ENCODE measurements around the gene GGNBP2.

GGNBP2 gene

GRCh38 chr17:36550491-36551417 lies 6.0 kb downstream of the GGNBP2 start:
- H3K27ac Mint-ChIP-seq: no peak overlapping the region
- H3K36me3 Mint-ChIP-seq (ENCODE audit: low read depth): peaks cover 55% of the 10 kb centered on the region
- no peaks in the 10 kb centered on the region for H3K27me3 Mint-ChIP-seq
- intact Hi-C loops (cut with micrococcal nuclease): no loop called here
- H3K9me3 Mint-ChIP-seq: no peaks in the 10 kb centered on the region
- H3K4me3 Mint-ChIP-seq: no peak overlapping the region
- peaks cover 29% of the 10 kb centered on the region for H3K4me1 Mint-ChIP-seq (ENCODE audit: low read depth)

GRCh38 chr17:36553459-36553858 lies 8.7 kb downstream of the GGNBP2 start:
- intact Hi-C loops (cut with micrococcal nuclease): no loop called here
- H3K27ac Mint-ChIP-seq: no peak overlapping the region
- H3K9me3 Mint-ChIP-seq: no peaks in the 10 kb centered on the region
- H3K36me3 Mint-ChIP-seq (ENCODE audit: low read depth): peaks cover 66% of the 10 kb centered on the region
- peaks cover 19% of the 10 kb centered on the region for H3K4me1 Mint-ChIP-seq (ENCODE audit: low read depth)
- H3K4me3 Mint-ChIP-seq: no peak overlapping the region
- H3K27me3 Mint-ChIP-seq: no peaks in the 10 kb centered on the region

GRCh38 chr17:36566081-36566480 lies 21.4 kb downstream of the GGNBP2 start:
- H3K36me3 Mint-ChIP-seq (ENCODE audit: low read depth): peaks cover 97% of the 10 kb centered on the region
- intact Hi-C loops (cut with micrococcal nuclease): no loop called here
- peaks cover 4% of the 10 kb centered on the region for H3K4me1 Mint-ChIP-seq (ENCODE audit: low read depth)
- H3K27ac Mint-ChIP-seq: no peak overlapping the region
- no peaks in the 10 kb centered on the region for H3K27me3 Mint-ChIP-seq
- no peak overlapping the region for H3K4me3 Mint-ChIP-seq
- no peaks in the 10 kb centered on the region for H3K9me3 Mint-ChIP-seq

GRCh38 chr17:36575028-36575427 lies 30.3 kb downstream of the GGNBP2 start:
- H3K27ac Mint-ChIP-seq: no peak overlapping the region
- no peaks in the 10 kb centered on the region for H3K4me1 Mint-ChIP-seq (ENCODE audit: low read depth)
- intact Hi-C loops (cut with micrococcal nuclease): no loop called here
- no peaks in the 10 kb centered on the region for H3K9me3 Mint-ChIP-seq
- H3K27me3 Mint-ChIP-seq: no peaks in the 10 kb centered on the region
- peaks cover 93% of the 10 kb centered on the region for H3K36me3 Mint-ChIP-seq (ENCODE audit: low read depth)
- H3K4me3 Mint-ChIP-seq: no peak overlapping the region

GRCh38 chr17:36576793-36577192 lies 32.1 kb downstream of the GGNBP2 start:
- Mint-ChIP-seq H3K4me1 (ENCODE audit: low read depth) (no peaks in the 10 kb centered on the region), H3K27me3 (no peaks in the 10 kb centered on the region), H3K9me3 (no peaks in the 10 kb centered on the region), H3K36me3 (ENCODE audit: low read depth) (peaks cover 93% of the 10 kb centered on the region), H3K4me3 (no peak overlapping the region), H3K27ac (no peak overlapping the region)
- intact Hi-C loops (cut with micrococcal nuclease): no loop called here

- no peak overlapping the region for H3K4me3 Mint-ChIP-seq
- no peak overlapping the region for H3K27ac Mint-ChIP-seq
- H3K36me3 Mint-ChIP-seq (ENCODE audit: low read depth): peaks cover 90% of the 10 kb centered on the region
- H3K9me3 Mint-ChIP-seq: no peaks in the 10 kb centered on the region
- H3K27me3 Mint-ChIP-seq: no peaks in the 10 kb centered on the region
- intact Hi-C loops (cut with micrococcal nuclease): no loop called here
- H3K4me1 Mint-ChIP-seq (ENCODE audit: low read depth): no peaks in the 10 kb centered on the region
Observed at GRCh38 chr17:36578671-36579070, 34.0 kb downstream of the GGNBP2 start.

- H3K27ac Mint-ChIP-seq: no peak overlapping the region
- intact Hi-C loops (cut with micrococcal nuclease): no loop called here
- no peaks in the 10 kb centered on the region for H3K27me3 Mint-ChIP-seq
- H3K9me3 Mint-ChIP-seq: no peaks in the 10 kb centered on the region
- H3K36me3 Mint-ChIP-seq (ENCODE audit: low read depth): peaks cover 95% of the 10 kb centered on the region
- no peaks in the 10 kb centered on the region for H3K4me1 Mint-ChIP-seq (ENCODE audit: low read depth)
- no peak overlapping the region for H3K4me3 Mint-ChIP-seq
Observed at GRCh38 chr17:36583787-36584186, 39.1 kb downstream of the GGNBP2 start.

- intact Hi-C loops (cut with micrococcal nuclease): no loop called here
- no peaks in the 10 kb centered on the region for H3K9me3 Mint-ChIP-seq
- no peaks in the 10 kb centered on the region for H3K27me3 Mint-ChIP-seq
- H3K27ac Mint-ChIP-seq: no peak overlapping the region
- peaks cover 2% of the 10 kb centered on the region for H3K4me1 Mint-ChIP-seq (ENCODE audit: low read depth)
- H3K4me3 Mint-ChIP-seq: no peak overlapping the region
- peaks cover 81% of the 10 kb centered on the region for H3K36me3 Mint-ChIP-seq (ENCODE audit: low read depth)
Observed at GRCh38 chr17:36586138-36586537, 41.4 kb downstream of the GGNBP2 start.

- no peak overlapping the region for H3K4me3 Mint-ChIP-seq
- intact Hi-C loops (cut with micrococcal nuclease): loop anchor here (5.0 kb wide), 1 partner anchor 43 kb away; no protein-coding TSS in a partner anchor
- peaks cover 50% of the 10 kb centered on the region for H3K36me3 Mint-ChIP-seq (ENCODE audit: low read depth)
- no peaks in the 10 kb centered on the region for H3K9me3 Mint-ChIP-seq
- H3K4me1 Mint-ChIP-seq (ENCODE audit: low read depth): peaks cover 27% of the 10 kb centered on the region
- H3K27ac Mint-ChIP-seq: no peak overlapping the region
- H3K27me3 Mint-ChIP-seq: peaks cover 17% of the 10 kb centered on the region
Observed at GRCh38 chr17:36590082-36590481, 45.4 kb downstream of the GGNBP2 start.

- H3K27me3 Mint-ChIP-seq: peaks cover 17% of the 10 kb centered on the region
- peak within 1 kb of the TSS; percentile 53 for H3K27ac Mint-ChIP-seq
- H3K36me3 Mint-ChIP-seq (ENCODE audit: low read depth): peaks cover 36% of the 10 kb centered on the region
- no peaks in the 10 kb centered on the region for H3K9me3 Mint-ChIP-seq
- intact Hi-C loops (cut with micrococcal nuclease): loop anchor here (1.0 to 5.0 kb wide), 2 partner anchors 10 to 44 kb away; partner anchors contain the start of gene MRM1
- peaks cover 27% of the 10 kb centered on the region for H3K4me1 Mint-ChIP-seq (ENCODE audit: low read depth)
- H3K4me3 Mint-ChIP-seq: peak within 1 kb of the TSS; percentile 82
Observed at GRCh38 chr17:36591434-36592315, 47.0 kb downstream of the GGNBP2 start, which contains the start of gene DHRS11. DHRS11 (plus strand) TSS chr17:36591879; CDS start chr17:36592010, 131 bp downstream.

- H3K4me3 Mint-ChIP-seq: peak overlapping the region; percentile 82
- intact Hi-C loops (cut with micrococcal nuclease): loop anchor here (1.0 to 5.0 kb wide), 2 partner anchors 9 to 45 kb away; partner anchors contain the start of gene MRM1
- peaks cover 27% of the 10 kb centered on the region for H3K4me1 Mint-ChIP-seq (ENCODE audit: low read depth)
- peak overlapping the region; percentile 8 for H3K27ac Mint-ChIP-seq
- peaks cover 17% of the 10 kb centered on the region for H3K27me3 Mint-ChIP-seq
- no peaks in the 10 kb centered on the region for H3K9me3 Mint-ChIP-seq
- peaks cover 29% of the 10 kb centered on the region for H3K36me3 Mint-ChIP-seq (ENCODE audit: low read depth)
Observed at GRCh38 chr17:36592316-36592715, 47.6 kb downstream of the GGNBP2 start.

- H3K36me3 Mint-ChIP-seq (ENCODE audit: low read depth): peaks cover 24% of the 10 kb centered on the region
- peaks cover 17% of the 10 kb centered on the region for H3K27me3 Mint-ChIP-seq
- peak overlapping the region; percentile 8 for H3K27ac Mint-ChIP-seq
- H3K4me3 Mint-ChIP-seq: peak overlapping the region; percentile 82
- H3K4me1 Mint-ChIP-seq (ENCODE audit: low read depth): peaks cover 27% of the 10 kb centered on the region
- H3K9me3 Mint-ChIP-seq: no peaks in the 10 kb centered on the region
- intact Hi-C loops (cut with micrococcal nuclease): loop anchor here (1.0 to 5.0 kb wide), 2 partner anchors 8 to 46 kb away; partner anchors contain the start of gene MRM1
Observed at GRCh38 chr17:36592716-36593321, 48.1 kb downstream of the GGNBP2 start.

GRCh38 chr17:36593656-36594316 lies 49.1 kb downstream of the GGNBP2 start:
- Mint-ChIP-seq H3K27me3 (peaks cover 17% of the 10 kb centered on the region), H3K9me3 (no peaks in the 10 kb centered on the region), H3K36me3 (ENCODE audit: low read depth) (peaks cover 15% of the 10 kb centered on the region), H3K27ac (peak overlapping the region; percentile 18), H3K4me3 (no peak overlapping the region), H3K4me1 (ENCODE audit: low read depth) (peaks cover 27% of the 10 kb centered on the region)
- intact Hi-C loops (cut with micrococcal nuclease): loop anchor here (5.0 kb wide), 1 partner anchor 46 kb away; no protein-coding TSS in a partner anchor
